GM19240 (cell line): ENCODE results near the gene ADAMTS15.
"Not testable (repeated sequence)": the region's sequence is repeated elsewhere in the genome, so short reads cannot be mapped to it uniquely, and the experiment has no call there.

ENCODE experiments used
- DNase-seq: peaks from one replicate; pipeline ENCODE4 v3.0.0; 2011; ENCODE audit warnings: low spot score; ENCODE audit not compliant: insufficient read length

ADAMTS15 gene

GRCh38 chr11:130436171-130436570 is 12.3 kb upstream of the ADAMTS15 start:
- no peak for DNase-seq

GRCh38 chr11:130437848-130438247 is 10.6 kb upstream of the ADAMTS15 start:
- DNase-seq = no peak

- DNase-seq = not testable (repeated sequence)
These were observed 9.9 kb upstream of the ADAMTS15 start for GRCh38 chr11:130438401-130439159.

GRCh38 chr11:130439160-130439519 is 9.3 kb upstream of the ADAMTS15 start:
- no peak for DNase-seq

- no peak for DNase-seq
These were observed 8.6 kb upstream of the ADAMTS15 start for GRCh38 chr11:130439876-130440275.

GRCh38 chr11:130441719-130442118 is 6.7 kb upstream of the ADAMTS15 start:
- no peak for DNase-seq

GRCh38 chr11:130442737-130443136 is 5.7 kb upstream of the ADAMTS15 start:
- no peak for DNase-seq

- no peak for DNase-seq
These were observed 2.7 kb upstream of the ADAMTS15 start for GRCh38 chr11:130445788-130446187.

GRCh38 chr11:130448039-130448415 is 418 bp upstream of the ADAMTS15 start:
- DNase-seq = no peak

GRCh38 chr11:130449310-130449990 is 1.0 kb downstream of the ADAMTS15 start:
- DNase-seq = no peak

- no peak for DNase-seq
These were observed 1.7 kb downstream of the ADAMTS15 start for GRCh38 chr11:130449996-130450769.

GRCh38 chr11:130451231-130452019 is 3.0 kb downstream of the ADAMTS15 start:
- DNase-seq = no peak

- DNase-seq = no peak
These were observed 3.7 kb downstream of the ADAMTS15 start for GRCh38 chr11:130452176-130452575.

- no peak for DNase-seq
These were observed 4.5 kb downstream of the ADAMTS15 start for GRCh38 chr11:130452940-130453339.

GRCh38 chr11:130454491-130455252 is 6.2 kb downstream of the ADAMTS15 start:
- DNase-seq = no peak

GRCh38 chr11:130455483-130456127 is 7.2 kb downstream of the ADAMTS15 start:
- DNase-seq = no peak

GRCh38 chr11:130456286-130456685 is 7.8 kb downstream of the ADAMTS15 start:
- DNase-seq = no peak

GRCh38 chr11:130457623-130458409 is 9.4 kb downstream of the ADAMTS15 start:
- no peak for DNase-seq

- DNase-seq = no peak
These were observed 9.9 kb downstream of the ADAMTS15 start for GRCh38 chr11:130458410-130458729.

- DNase-seq = no peak
These were observed 11.1 kb downstream of the ADAMTS15 start for GRCh38 chr11:130459521-130459920.
